ENCODE data around the gene ARHGEF25. TPM values are rescaled to one million over a fixed set of nuclear protein-coding genes. Genes with fewer than 3 reads are reported as not detected.

The ARHGEF25 gene
- total RNA-seq, 2 experiments from 2014 or later = 1.4 to 1.5 TPM

- DNase-seq = no peak
Observed at GRCh38 chr12:57619434-57620244, 8.4 kb downstream of the ARHGEF25 start.

DNA sequence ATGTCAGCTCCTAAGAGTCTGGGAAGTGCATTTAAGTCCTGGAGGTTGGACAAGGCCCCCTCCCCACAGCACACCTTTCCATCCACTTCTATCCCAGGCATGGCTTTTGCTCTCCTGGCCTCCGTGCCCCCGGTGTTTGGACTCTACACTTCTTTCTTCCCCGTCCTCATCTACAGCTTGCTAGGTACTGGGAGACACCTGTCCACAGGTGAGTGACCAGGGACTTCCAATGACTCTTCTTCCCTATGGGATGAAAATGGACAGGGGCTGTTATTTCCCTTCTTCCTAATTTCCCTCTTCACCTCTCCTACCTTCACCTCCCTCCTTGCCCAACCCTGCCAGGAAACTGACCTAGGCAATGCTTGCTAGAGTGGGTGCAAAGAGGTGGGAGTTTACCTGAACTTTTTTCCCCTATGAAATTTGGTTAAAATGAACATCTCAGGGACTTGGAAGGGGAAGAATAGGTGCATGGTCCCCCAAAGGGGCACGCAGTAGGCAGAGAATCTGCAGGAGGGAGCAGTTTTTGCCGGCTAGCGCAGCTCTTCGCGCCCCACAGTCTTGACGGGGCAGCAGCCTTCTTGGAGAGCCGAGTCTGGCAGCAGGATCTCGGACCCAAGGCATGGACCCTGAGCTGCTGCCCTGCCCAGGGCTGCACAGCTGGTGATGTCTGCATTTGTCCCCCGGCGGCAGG, 9.2 kb downstream of the ARHGEF25 start:
- Mint-ChIP-seq H3K27ac (no peak overlapping the region), H3K9me3 (no peaks in the 10 kb centered on the region), H3K27me3 (ENCODE audit: low read depth) (peaks cover 79% of the 10 kb centered on the region), H3K36me3 (ENCODE audit: low read depth) (no peaks in the 10 kb centered on the region), H3K4me1 (ENCODE audit: low read depth) (peaks cover 27% of the 10 kb centered on the region), H3K4me3 (peak overlapping the region; percentile 71)
- DNase-seq = no peak
- CTCF ChIA-PET = interaction anchor here (0.7 to 4.2 kb wide), 17 partner anchors 8 to 161 kb away, joined by 3 to 101 read pairs (median 4); partner anchors contain the start of genes ARHGEF25, B4GALNT1, DTX3 and GLI1
- intact Hi-C loops (cut with micrococcal nuclease) = loop anchor here (2.0 kb wide), 1 partner anchor 30 kb away; the partner anchor contains the start of gene PIP4K2C

More at GRCh38 chr12:57619434-57620244, 8.4 kb downstream of the ARHGEF25 start:
- H3K9me3 Mint-ChIP-seq = no peaks in the 10 kb centered on the region
- intact Hi-C loops (cut with micrococcal nuclease) = loop anchor here (2.0 kb wide), 1 partner anchor 29 kb away; the partner anchor contains the start of gene PIP4K2C
- CTCF ChIA-PET = interaction anchor here (0.5 to 4.2 kb wide), 9 partner anchors 8 to 161 kb away, joined by 3 to 101 read pairs (median 4); partner anchors contain the start of genes ARHGEF25 and GLI1
- no peaks in the 10 kb centered on the region for H3K36me3 Mint-ChIP-seq (ENCODE audit: low read depth)
- peaks cover 72% of the 10 kb centered on the region for H3K27me3 Mint-ChIP-seq (ENCODE audit: low read depth)
- peak overlapping the region; percentile 32 for H3K4me3 Mint-ChIP-seq
- peaks cover 27% of the 10 kb centered on the region for H3K4me1 Mint-ChIP-seq (ENCODE audit: low read depth)
- no peak overlapping the region for H3K27ac Mint-ChIP-seq

DNA sequence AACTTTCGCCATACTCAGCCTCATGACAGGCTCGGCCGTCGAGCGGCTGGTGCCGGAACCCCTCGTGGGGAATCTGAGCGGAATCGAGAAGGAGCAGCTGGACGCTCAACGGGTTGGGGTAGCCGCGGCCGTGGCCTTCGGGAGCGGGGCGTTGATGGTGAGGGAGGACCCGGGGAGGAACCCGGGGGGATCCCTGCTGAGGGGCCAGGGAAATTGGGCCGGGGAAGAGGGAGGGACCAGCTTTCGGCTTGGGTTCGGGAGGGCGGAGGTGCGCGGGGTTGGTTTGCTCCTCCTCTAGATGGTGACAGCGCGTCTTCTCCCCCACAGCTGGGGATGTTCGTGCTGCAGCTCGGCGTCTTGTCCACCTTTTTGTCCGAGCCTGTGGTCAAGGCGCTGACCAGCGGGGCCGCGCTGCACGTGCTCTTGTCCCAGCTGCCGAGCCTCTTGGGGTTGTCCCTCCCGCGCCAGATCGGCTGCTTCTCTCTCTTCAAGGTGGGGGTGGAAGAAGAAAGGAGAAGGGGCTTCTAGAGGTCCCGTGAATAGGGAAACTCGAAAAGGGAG, 9.8 kb downstream of the ARHGEF25 start:
- intact Hi-C loops (cut with micrococcal nuclease) = loop anchor here (1.0 to 2.0 kb wide), 5 partner anchors 12 to 162 kb away; partner anchors contain the start of genes B4GALNT1, GLI1 and PIP4K2C
- no peaks in the 10 kb centered on the region for H3K9me3 Mint-ChIP-seq
- peaks cover 27% of the 10 kb centered on the region for H3K4me1 Mint-ChIP-seq (ENCODE audit: low read depth)
- no peaks in the 10 kb centered on the region for H3K36me3 Mint-ChIP-seq (ENCODE audit: low read depth)
- peak overlapping the region; percentile 71 for H3K4me3 Mint-ChIP-seq
- H3K27me3 Mint-ChIP-seq (ENCODE audit: low read depth) = peaks cover 83% of the 10 kb centered on the region
- no peak overlapping the region for H3K27ac Mint-ChIP-seq
- CTCF ChIA-PET = interaction anchor here (0.7 to 4.2 kb wide), 16 partner anchors 9 to 162 kb away, joined by 3 to 101 read pairs (median 4); partner anchors contain the start of genes ARHGEF25, B4GALNT1, DTX3 and GLI1
- no peak for DNase-seq

GRCh38 chr12:57621497-57622292, 10.5 kb downstream of the ARHGEF25 start:
- CTCF ChIA-PET = interaction anchor here (0.7 to 4.2 kb wide), 14 partner anchors 9 to 120 kb away, joined by 3 to 101 read pairs (median 4); partner anchors contain the start of genes ARHGEF25 and B4GALNT1
- Mint-ChIP-seq H3K4me3 (peak overlapping the region; percentile 71), H3K36me3 (ENCODE audit: low read depth) (no peaks in the 10 kb centered on the region), H3K27ac (no peak overlapping the region), H3K27me3 (ENCODE audit: low read depth) (peaks cover 86% of the 10 kb centered on the region), H3K4me1 (ENCODE audit: low read depth) (peaks cover 27% of the 10 kb centered on the region), H3K9me3 (no peaks in the 10 kb centered on the region)
- peak; percentile 65 for DNase-seq
- intact Hi-C loops (cut with micrococcal nuclease) = loop anchor here (1.0 to 2.0 kb wide), 5 partner anchors 12 to 162 kb away; partner anchors contain the start of genes B4GALNT1, GLI1 and PIP4K2C

DNA sequence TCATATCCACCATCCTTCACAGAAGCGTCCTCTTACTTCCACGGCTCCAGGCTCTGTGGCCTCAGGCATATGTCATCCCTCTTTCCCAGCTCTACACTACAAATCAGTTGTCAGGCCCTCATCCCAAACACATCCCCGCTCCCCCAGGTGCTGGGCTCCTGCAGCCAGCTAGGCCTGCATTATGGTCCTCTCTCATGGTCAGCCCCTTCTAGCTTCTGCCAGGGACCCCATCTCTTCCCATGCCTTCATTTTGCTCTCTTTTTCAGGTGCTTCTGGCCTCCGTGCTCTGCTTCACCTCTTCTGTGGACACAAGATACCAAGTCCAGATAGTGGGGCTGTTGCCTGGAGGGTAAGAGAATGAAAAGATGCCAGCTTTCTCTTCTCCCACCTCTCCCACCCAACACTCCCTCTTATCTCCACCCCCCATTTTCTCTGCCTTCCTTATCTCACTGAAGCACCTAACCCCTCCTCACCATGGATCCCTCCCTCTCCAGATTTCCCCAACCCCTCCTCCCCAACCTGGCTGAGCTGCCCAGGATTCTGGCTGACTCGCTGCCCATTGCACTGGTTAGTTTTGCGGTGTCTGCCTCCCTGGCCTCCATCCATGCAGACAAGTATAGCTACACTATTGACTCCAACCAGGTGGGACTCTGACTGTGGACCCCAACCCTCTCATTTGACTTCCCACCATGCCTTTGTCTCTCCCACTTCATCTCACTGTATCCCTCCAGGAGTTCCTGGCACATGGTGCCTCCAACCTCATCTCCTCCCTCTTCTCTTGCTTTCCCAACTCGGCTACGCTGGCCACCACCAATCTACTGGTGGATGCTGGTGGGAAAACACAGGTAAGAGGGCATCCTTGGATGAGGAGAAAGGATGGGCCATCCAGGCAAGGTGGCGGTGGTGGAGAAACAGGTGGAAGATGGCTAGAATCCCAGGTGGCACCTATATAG, 11.3 kb downstream of the ARHGEF25 start:
- Mint-ChIP-seq H3K4me1 (ENCODE audit: low read depth) (peaks cover 31% of the 10 kb centered on the region), H3K36me3 (ENCODE audit: low read depth) (no peaks in the 10 kb centered on the region), H3K4me3 (peak overlapping the region; percentile 71), H3K27ac (no peak overlapping the region), H3K9me3 (no peaks in the 10 kb centered on the region), H3K27me3 (ENCODE audit: low read depth) (peaks cover 89% of the 10 kb centered on the region)
- CTCF ChIA-PET = interaction anchor here (0.7 to 4.2 kb wide), 8 partner anchors 8 to 137 kb away, joined by 3 to 101 read pairs (median 4); partner anchors contain the start of gene ARHGEF25
- intact Hi-C loops (cut with micrococcal nuclease) = no loop called here
- no peak for DNase-seq

- H3K4me1 Mint-ChIP-seq (ENCODE audit: low read depth) = peaks cover 31% of the 10 kb centered on the region
- H3K27ac Mint-ChIP-seq = no peak overlapping the region
- CTCF ChIA-PET = interaction anchor here (1.2 to 4.2 kb wide), 2 partner anchors 41 to 136 kb away, joined by 3 to 101 read pairs; no protein-coding TSS in a partner anchor
- no peak overlapping the region for H3K4me3 Mint-ChIP-seq
- H3K27me3 Mint-ChIP-seq (ENCODE audit: low read depth) = peaks cover 88% of the 10 kb centered on the region
- intact Hi-C loops (cut with micrococcal nuclease) = no loop called here
- H3K36me3 Mint-ChIP-seq (ENCODE audit: low read depth) = no peaks in the 10 kb centered on the region
- H3K9me3 Mint-ChIP-seq = no peaks in the 10 kb centered on the region
- DNase-seq = no peak
Observed at GRCh38 chr12:57623385-57623784, 12.2 kb downstream of the ARHGEF25 start.

DNA sequence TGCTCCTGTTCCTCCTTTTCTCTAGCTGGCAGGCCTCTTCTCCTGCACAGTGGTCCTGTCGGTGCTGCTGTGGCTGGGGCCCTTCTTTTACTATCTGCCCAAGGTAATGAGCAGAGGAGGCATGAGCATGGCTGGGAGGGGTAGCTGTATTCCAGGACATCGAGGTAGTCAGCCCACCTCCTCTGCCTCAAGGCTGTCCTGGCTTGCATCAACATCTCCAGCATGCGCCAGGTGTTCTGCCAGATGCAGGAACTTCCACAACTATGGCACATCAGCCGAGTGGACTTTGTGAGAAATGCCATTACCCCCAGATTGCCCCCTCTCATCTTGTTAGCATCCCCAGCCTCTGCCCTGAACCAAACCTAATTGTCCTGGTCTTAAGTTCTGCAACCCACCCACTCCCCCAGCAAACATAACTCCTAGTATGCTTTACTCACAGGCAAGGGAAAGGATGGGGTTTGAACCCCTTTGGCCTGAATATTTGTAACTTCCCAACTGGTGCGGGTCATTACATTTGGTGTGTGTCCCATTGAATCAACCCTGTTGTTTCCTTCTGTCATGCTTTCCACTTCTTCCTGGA, 12.7 kb downstream of the ARHGEF25 start:
- intact Hi-C loops (cut with micrococcal nuclease) = no loop called here
- CTCF ChIA-PET = interaction anchor here (1.0 to 1.2 kb wide), 2 partner anchors 31 to 135 kb away, joined by 3 read pairs; no protein-coding TSS in a partner anchor
- no peak overlapping the region for H3K27ac Mint-ChIP-seq
- H3K4me3 Mint-ChIP-seq = no peak overlapping the region
- H3K4me1 Mint-ChIP-seq (ENCODE audit: low read depth) = peaks cover 31% of the 10 kb centered on the region
- H3K36me3 Mint-ChIP-seq (ENCODE audit: low read depth) = no peaks in the 10 kb centered on the region
- DNase-seq = no peak
- no peaks in the 10 kb centered on the region for H3K9me3 Mint-ChIP-seq
- H3K27me3 Mint-ChIP-seq (ENCODE audit: low read depth) = peaks cover 91% of the 10 kb centered on the region

DNA sequence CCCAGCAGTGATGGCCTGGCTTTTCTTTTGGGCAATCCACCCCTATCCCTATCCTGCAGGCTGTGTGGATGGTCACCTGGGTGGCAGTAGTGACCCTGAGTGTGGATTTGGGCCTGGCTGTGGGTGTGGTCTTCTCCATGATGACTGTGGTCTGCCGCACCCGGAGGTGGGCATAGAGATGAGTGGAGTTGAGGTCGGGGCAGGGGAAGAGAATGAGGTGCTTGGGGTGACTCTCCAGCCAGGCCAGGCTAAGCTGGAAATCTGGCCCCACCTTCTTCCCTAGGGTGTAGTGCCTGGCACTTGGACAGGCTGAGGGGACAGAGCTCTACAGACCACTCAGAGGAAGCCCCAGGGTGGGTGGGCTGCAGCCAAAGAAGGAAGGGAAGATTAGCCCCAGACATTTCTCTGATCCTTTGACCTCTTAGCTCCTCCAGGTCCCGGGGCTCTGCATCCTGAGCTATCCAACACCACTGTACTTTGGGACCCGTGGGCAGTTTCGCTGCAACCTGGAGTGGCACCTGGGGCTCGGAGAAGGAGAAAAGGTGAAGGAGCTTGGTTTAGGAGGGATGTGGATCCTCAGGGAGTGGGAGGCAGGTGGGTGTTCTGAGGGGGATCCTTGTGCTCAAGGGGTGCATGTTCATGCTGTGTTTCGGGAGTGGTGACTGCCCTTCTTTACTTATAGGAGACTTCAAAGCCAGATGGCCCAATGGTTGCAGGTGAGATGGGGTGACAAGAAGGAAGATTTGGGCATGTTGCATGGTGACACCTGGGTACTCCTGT, 13.4 kb downstream of the ARHGEF25 start:
- no peak overlapping the region for H3K27ac Mint-ChIP-seq
- no peak overlapping the region for H3K4me3 Mint-ChIP-seq
- CTCF ChIA-PET = interaction anchor here (1.0 to 5.3 kb wide), 5 partner anchors 8 to 42 kb away, joined by 3 to 41 read pairs (median 3); no protein-coding TSS in a partner anchor
- no peak for DNase-seq
- no peaks in the 10 kb centered on the region for H3K9me3 Mint-ChIP-seq
- intact Hi-C loops (cut with micrococcal nuclease) = no loop called here
- H3K27me3 Mint-ChIP-seq (ENCODE audit: low read depth) = peaks cover 85% of the 10 kb centered on the region
- H3K36me3 Mint-ChIP-seq (ENCODE audit: low read depth) = no peaks in the 10 kb centered on the region
- H3K4me1 Mint-ChIP-seq (ENCODE audit: low read depth) = peaks cover 29% of the 10 kb centered on the region

GRCh38 chr12:57625261-57626032, 14.2 kb downstream of the ARHGEF25 start:
- Mint-ChIP-seq H3K4me1 (ENCODE audit: low read depth) (peaks cover 22% of the 10 kb centered on the region), H3K9me3 (no peaks in the 10 kb centered on the region), H3K27me3 (ENCODE audit: low read depth) (peaks cover 85% of the 10 kb centered on the region), H3K36me3 (ENCODE audit: low read depth) (no peaks in the 10 kb centered on the region), H3K4me3 (no peak overlapping the region), H3K27ac (no peak overlapping the region)
- DNase-seq = no peak
- intact Hi-C loops (cut with micrococcal nuclease) = no loop called here
- CTCF ChIA-PET = interaction anchor here (1.0 to 5.3 kb wide), 4 partner anchors 9 to 43 kb away, joined by 3 to 41 read pairs (median 3); no protein-coding TSS in a partner anchor
